Activated CD4-positive, alpha-beta T cell treated with anti-CD3 and anti-CD28 coated beads, Interleukin-2, amount 50 U/mL, for 16 hours (primary cell): ENCODE measurements around the gene RIPK3.

Experiments
- DNase-seq: peaks from one replicate; pipeline ENCODE4 v3.0.0-alpha.2; 2020

The RIPK3 gene

GRCh38 chr14:24316597-24316950 lies 23.2 kb downstream of the RIPK3 start:
- DNase-seq, result no peak

GRCh38 chr14:24315807-24316596 lies 23.8 kb downstream of the RIPK3 start:
- no peak for DNase-seq

- DNase-seq, result no peak
Observed at GRCh38 chr14:24315243-24315806, 24.5 kb downstream of the RIPK3 start.

- DNase-seq, result no peak
Observed at GRCh38 chr14:24314377-24315193, 25.2 kb downstream of the RIPK3 start.

- no peak for DNase-seq
Observed at GRCh38 chr14:24313913-24314312, 25.9 kb downstream of the RIPK3 start.

- DNase-seq, result peak; percentile 72
Observed at GRCh38 chr14:24312736-24313507, 26.9 kb downstream of the RIPK3 start.

GRCh38 chr14:24311837-24312615 lies 27.8 kb downstream of the RIPK3 start:
- DNase-seq, result no peak

GRCh38 chr14:24310646-24311604 lies 28.9 kb downstream of the RIPK3 start, which contains the start of gene LTB4R:
Gene LTB4R, plus strand, starts transcription at chr14:24311502. Its CDS starts 4,150 bp downstream, at chr14:24315652.
- peak; percentile 69 for DNase-seq

- no peak for DNase-seq
Observed at GRCh38 chr14:24310265-24310645, 29.5 kb downstream of the RIPK3 start.

- no peak for DNase-seq
Observed at GRCh38 chr14:24309538-24310264, 30.1 kb downstream of the RIPK3 start, which contains the start of gene LTB4R2. Gene LTB4R2, plus strand, starts transcription at chr14:24310140. Its CDS starts 525 bp downstream, at chr14:24310665.

- no peak for DNase-seq
Observed at GRCh38 chr14:24308342-24309124, 31.3 kb downstream of the RIPK3 start.

- peak; percentile 71 for DNase-seq
Observed at GRCh38 chr14:24307575-24308341, 32.0 kb downstream of the RIPK3 start, which contains the start of gene CIDEB. Gene CIDEB, minus strand, starts transcription at chr14:24307977. Its CDS starts 119 bp downstream, at chr14:24307858.

GRCh38 chr14:24307156-24307574 lies 32.6 kb downstream of the RIPK3 start:
- DNase-seq, result no peak

- no peak for DNase-seq
Observed at GRCh38 chr14:24304019-24304387, 35.8 kb downstream of the RIPK3 start.

GRCh38 chr14:24300326-24300980 lies 39.3 kb downstream of the RIPK3 start:
- no peak for DNase-seq

- DNase-seq, result peak; percentile 93
Observed at GRCh38 chr14:24299255-24300191, 40.3 kb downstream of the RIPK3 start, which contains the start of the genes DHRS1 and NOP9. Gene DHRS1, minus strand, starts transcription at chr14:24299780. Its CDS starts 674 bp downstream, at chr14:24299106. Gene NOP9, plus strand, starts transcription at chr14:24299850. Its CDS starts 105 bp downstream, at chr14:24299955.
